Measurements from ENCODE around the gene PRSS56. TPM values are rescaled to one million over a fixed set of nuclear protein-coding genes. Genes with fewer than 3 reads are reported as not detected.

PRSS56 gene
- total and polyA plus RNA-seq, 2 of the 8 experiments (the other 6 are each of a cell fraction or from before 2014, with no cell fraction given) = 0.03 TPM; not detected in 1

DNA sequence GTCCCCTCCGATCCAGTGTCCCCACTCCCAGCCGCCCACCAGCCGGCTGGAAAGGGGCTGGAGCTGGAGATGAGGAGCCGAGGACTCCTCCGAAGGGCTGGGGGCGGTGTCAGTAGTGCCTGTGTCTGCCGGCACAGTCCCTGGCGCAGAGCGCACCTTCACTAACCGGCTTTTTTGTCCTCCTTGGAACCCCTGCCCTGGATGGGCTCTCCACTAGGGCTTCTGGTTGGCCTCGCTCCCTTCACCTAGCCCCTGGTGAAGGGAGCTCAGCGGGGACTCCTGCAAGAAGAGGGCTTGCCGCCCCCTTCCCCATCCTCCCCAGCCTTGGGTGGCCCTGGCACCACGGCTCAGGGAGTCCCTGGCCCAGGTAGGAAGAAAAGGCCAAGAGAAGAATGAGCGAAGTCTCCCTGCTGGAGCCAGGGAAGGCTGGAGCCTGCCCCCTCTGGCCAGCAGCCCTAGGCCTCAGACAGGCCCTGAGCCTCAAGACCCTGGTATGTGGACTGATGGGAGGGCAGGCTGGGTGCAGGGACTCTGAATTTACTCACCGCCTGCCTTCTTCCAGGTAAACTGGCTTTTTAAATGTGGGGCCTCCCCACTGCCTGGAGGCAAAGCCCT, 32.0 kb upstream of the PRSS56 start:
- Histone ChIP-seq H3K4ac (replicated peaks; ENCODE audit: insufficient read length, low read depth, low read length) (no peak overlapping the region), H2AK5ac (ENCODE audit: low read depth, low read length) (0 out of 2 replicates have a peak overlapping the region, but pooled peaks have one; percentile 49), H3K23me2 (ENCODE audit: low read depth, low read length) (peaks cover 12% of the 10 kb centered on the region; the same call in 1 of the 2 replicates), H2AFZ (ENCODE audit: low read length) (no peak overlapping the region), H4K5ac (ENCODE audit: insufficient read length, low read depth, low read length) (no peak overlapping the region), H3K79me1 (ENCODE audit: low read depth, low read length) (no peaks in the 10 kb centered on the region), H3K36me3 (ENCODE audit: control insufficient read depth in 2 of 4, insufficient read depth in 4 of 4, low read length in 3 of 4) (peaks cover 0 to 11% (median 0%) of the 10 kb centered on the region in 4 experiments; a peak in 1 of 8 replicates), H3K4me1 (replicated peaks in 1 of 4; ENCODE audit: control insufficient read depth in 3 of 4, insufficient read depth in 4 of 4, low read length in 3 of 4) (peaks cover 0 to 40% (median 22%) of the 10 kb centered on the region in 4 experiments; a peak in 6 of 7 replicates), H3K79me2 (ENCODE audit: control insufficient read depth in 1 of 2, insufficient read depth in 2 of 2, low read length in 2 of 2) (no peaks in the 10 kb centered on the region), H4K20me1 (replicated peaks in 1 of 2; ENCODE audit: control insufficient read depth in 1 of 2, insufficient read depth in 2 of 2, low read length in 2 of 2) (peaks cover 5 to 10% of the 10 kb centered on the region in 2 experiments), H3K9ac (replicated peaks in 1 of 4; ENCODE audit: extremely low read depth in 1 of 4, low read depth in 3 of 4, low read length in 3 of 4) (no peak overlapping the region), H2BK12ac (ENCODE audit: low read depth, low read length) (peak overlapping the region; percentile 39; the same call in 1 of the 2 replicates), H3K18ac (ENCODE audit: extremely low read depth, low read length) (peak overlapping the region; percentile 48), H3K9me3 (ENCODE audit: insufficient read depth in 2 of 2, low read depth in 1 of 2, low read length in 1 of 2) (no peaks in the 10 kb centered on the region; a peak in 1 of 4 replicates), H4K8ac (ENCODE audit: extremely low read depth, insufficient read depth, low read length) (no peak overlapping the region; the same call in 1 of the 2 replicates), H2BK5ac (ENCODE audit: low read depth, low read length) (no peak overlapping the region), H3K27me3 (replicated peaks in 1 of 4; ENCODE audit: control insufficient read depth in 3 of 4, extremely low read depth in 1 of 4, insufficient read depth in 3 of 4, low read length in 3 of 4) (peaks cover 35 to 58% (median 50%) of the 10 kb centered on the region in 4 experiments), H4K91ac (replicated peaks; ENCODE audit: insufficient read length, low read length) (no peak overlapping the region), H2BK15ac (ENCODE audit: low read length) (no peak overlapping the region), H2BK120ac (replicated peaks; ENCODE audit: low read depth, low read length) (no peak overlapping the region), H3K23ac (ENCODE audit: insufficient read length) (no peak overlapping the region), H3K27ac (ENCODE audit: low read depth, low read length) (no peak overlapping the region), H3K56ac (replicated peaks; ENCODE audit: insufficient read length, low read depth, low read length) (peak overlapping the region; percentile 16), H2BK20ac (ENCODE audit: low read length) (no peak overlapping the region), H3K14ac (ENCODE audit: insufficient read length) (no peak overlapping the region), H3K4me3 (ENCODE audit: extremely low read depth in 1 of 4, insufficient read depth in 2 of 4, low read depth in 3 of 4, low read length in 4 of 4) (peak overlapping the region; percentile 26 to 62 (median 28); a peak in 7 of 8 replicates), H3K4me2 (ENCODE audit: insufficient read depth in 1 of 2, low read depth in 2 of 2, low read length in 2 of 2) (peak overlapping the region; percentile 56 to 79)
- POLR2A ChIA-PET (ENCODE audit: partially characterized antibody) = interaction anchor here (1.2 to 1.4 kb wide), 2 partner anchors 17 to 24 kb away, joined by 3 to 4 read pairs; no protein-coding TSS in a partner anchor
- 11% methylated on average over 11 of the region's 16 CpGs; no CpG with 5 or more reads in 1 of the 2 experiments for WGBS, 2 experiments (ENCODE audit: extremely low coverage in 1 of 2, insufficient coverage in 1 of 2, insufficient read length in 1 of 2, insufficient replicate concordance in 2 of 2, low coverage in 1 of 2, low lambda C conversion rate in 2 of 2, missing lambda C conversion rate in 1 of 2)
- FAIRE-seq = no peak
- peak in 1 of 2 experiments; percentile 83 for DNase-seq (ENCODE audit: low read depth in 1 of 2, low spot score in 2 of 2)
- CTCF ChIA-PET (ENCODE audit: partially characterized antibody) = interaction anchor here (1.0 to 3.6 kb wide), 4 partner anchors 14 to 44 kb away, joined by 3 to 32 read pairs (median 4); partner anchors contain the start of gene PRSS56
- no peak for TF ChIP-seq POLR2A (IDR thresholded peaks at IDR 0.05; ENCODE audit: control extremely low read depth in 1 of 2, low read depth in 2 of 2, low read length in 2 of 2)
- 0 out of 2 replicates have a peak, but pooled peaks have one; percentile 19 for TF ChIP-seq TAF1 (IDR thresholded peaks at IDR 0.05; ENCODE audit: low read depth, low read length)
- TF ChIP-seq RNF2 (IDR thresholded peaks at IDR 0.05; ENCODE audit: borderline replicate concordance, low read depth, low read length, missing control alignments, poor library complexity, severe bottlenecking) = no peak
- TF ChIP-seq CEBPB (IDR thresholded peaks at IDR 0.05; ENCODE audit: low read depth, low read length) = no peak
- no peak for TF ChIP-seq KDM4A (IDR thresholded peaks at IDR 0.05; ENCODE audit: low read depth, low read length, severe bottlenecking)
- no peak for TF ChIP-seq HDAC2 (IDR thresholded peaks at IDR 0.05; ENCODE audit: borderline replicate concordance in 1 of 2, low read depth in 2 of 2, low read length in 2 of 2)
- TF ChIP-seq SUZ12 (IDR thresholded peaks at IDR 0.05; ENCODE audit: low read length) = peak; percentile 25; the same call in 1 of the 2 replicates
- no peak for TF ChIP-seq SRF (IDR thresholded peaks at IDR 0.05; ENCODE audit: low read depth, low read length)
- TF ChIP-seq TEAD4 (IDR thresholded peaks at IDR 0.05; ENCODE audit: low read depth, low read length) = peak; percentile 78
- no peak for TF ChIP-seq SIRT6 (IDR thresholded peaks at IDR 0.05; ENCODE audit: low read length)
- TF ChIP-seq CTBP2 (IDR thresholded peaks at IDR 0.05; ENCODE audit: borderline replicate concordance, insufficient read depth, insufficient read length, low read length) = no peak
- no peak for TF ChIP-seq RFX5 (IDR thresholded peaks at IDR 0.05; ENCODE audit: borderline replicate concordance, low read depth, low read length)

Data from H1 (cell line).